Colonic mucosa (tissue), 4 donors: ENCODE measurements around the gene HNMT. TPM values are rescaled to one million over a fixed set of nuclear protein-coding genes. Genes with fewer than 3 reads are reported as not detected.

Source experiments
- DNase-seq: peaks from one replicate; pipeline ENCODE4 v3.0.0-alpha.2; 2020
- H3K27ac ChIP-seq: fragments of 200-600 bp; one replicate; pipeline ENCODE4 v1.8.0; 2021
- H3K27me3 ChIP-seq: fragments of 200-600 bp; one replicate; pipeline ENCODE4 v1.8.0; 2021
- H3K36me3 ChIP-seq: fragments of 200-600 bp; one replicate; pipeline ENCODE4 v1.8.0; 2021
- H3K4me1 ChIP-seq: fragments of 200-600 bp; one replicate; pipeline ENCODE4 v1.8.0; 2021; ENCODE audit warnings: mild to moderate bottlenecking
- H3K4me3 ChIP-seq: fragments of 200-600 bp; one replicate; pipeline ENCODE4 v1.8.0; 2021
- H3K9ac ChIP-seq, 2 donors: one replicate each; pipeline ENCODE4 v1.7.0; 2013; ENCODE audit warnings: control low read depth in 2 of 2, low read depth in 2 of 2, low read length in 2 of 2
- H3K9me3 ChIP-seq: fragments of 200-600 bp; one replicate; pipeline ENCODE4 v1.8.0; 2021
- CTCF ChIP-seq: fragments of 200-600 bp; IDR thresholded peaks from one replicate; pipeline ENCODE4 v1.8.0; 2022; ENCODE audit warnings: antibody characterized with exemption, mild to moderate bottlenecking
- intact Hi-C: fragments of 100-400 bp; cut with DNase I; formaldehyde crosslinking; loops from one replicate; pipeline ENCODE4 v1.14.1; 2022
- total RNA-seq, 2 donors: library from RNA; stranded (reverse); fragmentation: NEBNext Ultra II Directional in 1 of 2; extraction: Animal tissue kit (Norgen Biotek cat#: 25700) in 1 of 2; gene quantifications; one replicate each; pipeline ENCODE4 v1.2.1, GENCODE V29; 2021
- donor health status: healthy.
- donor health status: DM: no; HTN: no; CAD: no.
- donor health status: DM: no; HTN: no; CAD: no.

Gene HNMT
- total RNA-seq, 2 donors from 2014 or later, result 62.2 to 82.1 TPM

DNA sequence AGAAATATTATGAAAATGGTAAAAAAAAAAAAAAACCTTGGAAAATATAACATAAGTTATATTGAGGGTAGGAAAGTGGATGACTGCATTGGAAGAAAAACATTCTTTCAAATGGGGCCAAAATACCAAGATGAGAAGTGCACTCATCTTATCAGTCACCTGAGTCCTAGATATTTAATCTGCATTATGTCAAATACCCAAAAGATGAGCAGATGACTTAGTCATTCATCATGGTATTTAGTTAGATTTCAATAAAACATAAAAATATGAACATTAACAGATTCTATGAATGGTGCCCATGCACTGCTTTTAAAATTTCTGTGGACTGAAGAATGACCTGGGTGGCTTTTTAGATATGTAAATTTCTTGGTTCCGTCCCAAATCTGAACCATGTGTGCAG is 56.9 kb downstream of the HNMT start:
- TF ChIP-seq CTCF, result no peak
- Histone ChIP-seq H3K27ac (no peak overlapping the region), H3K27me3 (no peaks in the 10 kb centered on the region), H3K9me3 (no peaks in the 10 kb centered on the region), H3K36me3 (no peaks in the 10 kb centered on the region), H3K9ac (no peak overlapping the region), H3K4me3 (no peak overlapping the region), H3K4me1 (no peaks in the 10 kb centered on the region)
- intact Hi-C loops, result no loop called here
- DNase-seq, result no peak

- no peak overlapping the region for H3K4me3 ChIP-seq
- H3K36me3 ChIP-seq, result no peaks in the 10 kb centered on the region
- H3K27ac ChIP-seq, result no peak overlapping the region
- no peak for TF ChIP-seq CTCF
- no peaks in the 10 kb centered on the region for H3K27me3 ChIP-seq
- no peak for DNase-seq
- H3K9ac ChIP-seq, result no peak overlapping the region
- H3K9me3 ChIP-seq, result no peaks in the 10 kb centered on the region
- H3K4me1 ChIP-seq, result no peaks in the 10 kb centered on the region
- intact Hi-C loops, result no loop called here
These were observed 59.0 kb downstream of the HNMT start for GRCh38 chr2:138023298-138023697.

- Histone ChIP-seq H3K9me3 (no peaks in the 10 kb centered on the region), H3K27me3 (no peaks in the 10 kb centered on the region), H3K4me3 (no peak overlapping the region), H3K9ac (no peak overlapping the region), H3K27ac (no peak overlapping the region), H3K36me3 (no peaks in the 10 kb centered on the region), H3K4me1 (no peaks in the 10 kb centered on the region)
- no peak for TF ChIP-seq CTCF
- intact Hi-C loops, result no loop called here
- no peak for DNase-seq
These were observed 59.7 kb downstream of the HNMT start for GRCh38 chr2:138023976-138024375.

GRCh38 chr2:138026111-138027020 is 62.1 kb downstream of the HNMT start:
- intact Hi-C loops, result no loop called here
- no peaks in the 10 kb centered on the region for H3K4me1 ChIP-seq
- H3K4me3 ChIP-seq, result no peak overlapping the region
- no peak for TF ChIP-seq CTCF
- H3K27ac ChIP-seq, result no peak overlapping the region
- DNase-seq, result no peak
- H3K36me3 ChIP-seq, result no peaks in the 10 kb centered on the region
- H3K9ac ChIP-seq, result no peak overlapping the region
- no peaks in the 10 kb centered on the region for H3K9me3 ChIP-seq
- no peaks in the 10 kb centered on the region for H3K27me3 ChIP-seq

DNA sequence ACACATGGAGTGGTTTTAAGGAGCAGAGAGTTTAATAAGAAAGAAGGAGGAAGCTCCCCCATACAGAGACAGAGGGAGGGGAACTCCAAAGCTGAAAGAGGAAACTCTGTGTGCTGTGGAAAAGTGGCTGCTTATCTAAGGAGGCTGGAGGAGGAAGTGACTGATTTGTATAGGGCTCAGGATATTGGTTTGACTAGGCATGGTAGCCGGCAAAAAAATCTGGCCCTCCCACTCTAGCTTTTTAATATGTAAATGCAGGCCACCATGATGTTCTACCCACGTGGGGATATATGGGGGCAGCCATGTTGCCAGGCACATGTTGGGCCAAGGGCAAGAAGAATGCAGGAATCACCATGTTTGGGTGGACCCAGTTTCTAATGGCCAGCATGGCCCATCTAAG is 64.3 kb downstream of the HNMT start:
- H3K9me3 ChIP-seq, result no peaks in the 10 kb centered on the region
- H3K36me3 ChIP-seq, result no peaks in the 10 kb centered on the region
- TF ChIP-seq CTCF, result no peak
- DNase-seq, result no peak
- H3K9ac ChIP-seq, result no peak overlapping the region
- no peak overlapping the region for H3K27ac ChIP-seq
- H3K4me3 ChIP-seq, result no peak overlapping the region
- no peaks in the 10 kb centered on the region for H3K4me1 ChIP-seq
- intact Hi-C loops, result no loop called here
- no peaks in the 10 kb centered on the region for H3K27me3 ChIP-seq
